RCC 7860 (cell line): Measurements from ENCODE around the gene ACP6.

Experiments
- DNase-seq: peaks from one replicate; pipeline ENCODE4 v3.0.0-alpha.2; 2015; ENCODE audit warnings: low spot score
- FAIRE-seq: peaks from 2 replicates; lab custom pipeline; 2012; peaks lifted over from hg19 to GRCh38; lab: Jason Lieb, UNC

ACP6 gene

GRCh38 chr1:147652306-147652705, 18.0 kb downstream of the ACP6 start:
- no peak for FAIRE-seq

GRCh38 chr1:147651466-147651865, 18.9 kb downstream of the ACP6 start:
- DNase-seq, result peak; percentile 83
- peak; percentile 83 for FAIRE-seq

More at GRCh38 chr1:147652306-147652705, 18.0 kb downstream of the ACP6 start:
- DNase-seq, result peak; percentile 7

- DNase-seq (no peak), FAIRE-seq (no peak)
These were observed 21.4 kb downstream of the ACP6 start for GRCh38 chr1:147648933-147649332.

- FAIRE-seq (no peak), DNase-seq (no peak)
These were observed 22.3 kb downstream of the ACP6 start for GRCh38 chr1:147647796-147648633.

- no peak for FAIRE-seq
- DNase-seq, result no peak
These were observed 26.4 kb downstream of the ACP6 start for GRCh38 chr1:147643974-147644373.

- DNase-seq (peak; percentile 21), FAIRE-seq (no peak)
These were observed 28.4 kb downstream of the ACP6 start for GRCh38 chr1:147641695-147642592.

GRCh38 chr1:147641291-147641690, 29.0 kb downstream of the ACP6 start:
- no peak for DNase-seq

GRCh38 chr1:147640553-147641165, 29.7 kb downstream of the ACP6 start:
- DNase-seq (peak; percentile 79), FAIRE-seq (peak; percentile 65)

More at GRCh38 chr1:147641291-147641690, 29.0 kb downstream of the ACP6 start:
- FAIRE-seq, result no peak

- FAIRE-seq, result no peak
- no peak for DNase-seq
These were observed 34.0 kb downstream of the ACP6 start for GRCh38 chr1:147636314-147636713.

- no peak for DNase-seq
- no peak for FAIRE-seq
These were observed 35.0 kb downstream of the ACP6 start for GRCh38 chr1:147635342-147635741.

- FAIRE-seq (no peak), DNase-seq (no peak)
These were observed 35.7 kb downstream of the ACP6 start for GRCh38 chr1:147634645-147635044.

- no peak for DNase-seq
- no peak for FAIRE-seq
These were observed 36.6 kb downstream of the ACP6 start for GRCh38 chr1:147633759-147634158.

GRCh38 chr1:147631839-147632238, 38.5 kb downstream of the ACP6 start:
- no peak for DNase-seq

GRCh38 chr1:147630447-147630846, 39.9 kb downstream of the ACP6 start:
- DNase-seq (no peak), FAIRE-seq (no peak)

More at GRCh38 chr1:147631839-147632238, 38.5 kb downstream of the ACP6 start:
- FAIRE-seq, result no peak

- no peak for FAIRE-seq
- no peak for DNase-seq
These were observed 40.3 kb downstream of the ACP6 start for GRCh38 chr1:147630022-147630421.

- FAIRE-seq (no peak), DNase-seq (no peak)
These were observed 41.9 kb downstream of the ACP6 start for GRCh38 chr1:147628441-147628840.

- FAIRE-seq, result no peak
- peak; percentile 28 for DNase-seq
These were observed 42.8 kb downstream of the ACP6 start for GRCh38 chr1:147627435-147628110.

- FAIRE-seq (no peak), DNase-seq (no peak)
These were observed 43.6 kb downstream of the ACP6 start for GRCh38 chr1:147626739-147627138.

- FAIRE-seq, result no peak
- no peak for DNase-seq
These were observed 44.0 kb downstream of the ACP6 start for GRCh38 chr1:147626291-147626690.

- no peak for DNase-seq
- no peak for FAIRE-seq
These were observed 44.8 kb downstream of the ACP6 start for GRCh38 chr1:147625362-147625995.
